Ramos (cell line): ENCODE measurements around the gene BRINP2.
"Not testable (repeated sequence)": the region's sequence is repeated elsewhere in the genome, so short reads cannot be mapped to it uniquely, and the experiment has no call there.

Experiments
- in situ Hi-C: fragments of 300-500 bp; cut with MboI; formaldehyde crosslinking; loops from one replicate; pipeline ENCODE4 v1.14.3; 2022; ENCODE audit warnings: low sequenced_read_pairs; ENCODE audit not compliant: unreplicated experiment

The BRINP2 gene

GRCh38 chr1:177306019-177306415 is 135.3 kb downstream of the BRINP2 start:
- in situ Hi-C loops = no loop called here

GRCh38 chr1:177306981-177307380 is 136.2 kb downstream of the BRINP2 start:
- in situ Hi-C loops = no loop called here

- in situ Hi-C loops = no loop called here
Measured at GRCh38 chr1:177307771-177308170, 137.0 kb downstream of the BRINP2 start.

GRCh38 chr1:177309880-177310279 is 139.1 kb downstream of the BRINP2 start:
- in situ Hi-C loops = no loop called here

- in situ Hi-C loops = no loop called here
Measured at GRCh38 chr1:177310326-177310725, 139.6 kb downstream of the BRINP2 start.

GRCh38 chr1:177311111-177311510 is 140.4 kb downstream of the BRINP2 start:
- in situ Hi-C loops = no loop called here

- in situ Hi-C loops = no loop called here
Measured at GRCh38 chr1:177311586-177311985, 140.8 kb downstream of the BRINP2 start.

- in situ Hi-C loops = no loop called here
Measured at GRCh38 chr1:177315261-177315660, 144.5 kb downstream of the BRINP2 start.

- in situ Hi-C loops = no loop called here
Measured at GRCh38 chr1:177315761-177316160, 145.0 kb downstream of the BRINP2 start.

GRCh38 chr1:177321434-177321833 is 150.7 kb downstream of the BRINP2 start:
- in situ Hi-C loops = not testable (repeated sequence)

- in situ Hi-C loops = no loop called here
Measured at GRCh38 chr1:177328251-177328650, 157.5 kb downstream of the BRINP2 start.

GRCh38 chr1:177329871-177330270 is 159.1 kb downstream of the BRINP2 start:
- in situ Hi-C loops = no loop called here
